Fibroblast of lung (primary cell): ENCODE data around the gene NOTCH2. TPM values are rescaled to one million over a fixed set of nuclear protein-coding genes. Genes with fewer than 3 reads are reported as not detected.

Source experiments
- DNase-seq, 2 donors: peaks; one replicate each; pipeline versions ENCODE4 v3.0.0 to v3.0.0-alpha.2; 2010; ENCODE audit warnings: low read depth in 2 of 2
- H2AFZ ChIP-seq: 2 replicates; pipeline ENCODE4 v1.5.1; 2012; ENCODE audit warnings: low read length, control low read depth, inconsistent platforms
- H3K27ac ChIP-seq: 2 replicates; pipeline ENCODE4 v1.5.1; 2011; ENCODE audit warnings: low read length, control low read depth; ENCODE audit not compliant: insufficient read depth
- H3K27me3 ChIP-seq: 2 replicates; pipeline ENCODE4 v1.5.1; 2011; ENCODE audit warnings: mild to moderate bottlenecking, low read length; ENCODE audit not compliant: control insufficient read depth, insufficient read depth
- H3K36me3 ChIP-seq: 2 replicates; pipeline ENCODE4 v1.5.1; 2011; ENCODE audit warnings: low read length; ENCODE audit not compliant: control insufficient read depth, insufficient read depth
- H3K4me1 ChIP-seq: 2 replicates; pipeline ENCODE4 v1.5.1; 2011; ENCODE audit warnings: low read length; ENCODE audit not compliant: control insufficient read depth, insufficient read depth; ENCODE audit errors: extremely low read depth
- H3K4me2 ChIP-seq: 2 replicates; pipeline ENCODE4 v1.5.1; 2011; ENCODE audit warnings: low read length, control low read depth; ENCODE audit not compliant: insufficient read depth; ENCODE audit errors: extremely low read depth
- H3K4me3 ChIP-seq, 4 experiments: fragments of 200-600 bp in 1 of 4; sonication (generic) in 1 of 4; replicated peaks in 1 of 4; 2 replicates each; pipeline ENCODE4 v1.5.1; 2011 to 2016; ENCODE audit warnings: low read length in 4 of 4, low read depth in 3 of 4, mild to moderate bottlenecking in 3 of 4, control low read depth in 2 of 4, inconsistent platforms in 1 of 4, mixed read lengths in 1 of 4; ENCODE audit not compliant: insufficient read depth in 1 of 4; ENCODE audit errors: control extremely low read depth in 1 of 4
- H3K79me2 ChIP-seq: 2 replicates; pipeline ENCODE4 v1.5.1; 2012; ENCODE audit warnings: mild to moderate bottlenecking, low read length, inconsistent platforms; ENCODE audit not compliant: control insufficient read depth, insufficient read depth
- H3K9ac ChIP-seq: 2 replicates; pipeline ENCODE4 v1.5.1; 2011; ENCODE audit warnings: mild to moderate bottlenecking, low read length, control low read depth; ENCODE audit not compliant: insufficient read depth
- H3K9me3 ChIP-seq: 2 replicates; pipeline ENCODE4 v1.5.1; 2012; ENCODE audit warnings: low read depth, low read length; ENCODE audit not compliant: control insufficient read depth, insufficient read depth
- H4K20me1 ChIP-seq: 2 replicates; pipeline ENCODE4 v1.5.1; 2011; ENCODE audit warnings: low read length; ENCODE audit not compliant: control insufficient read depth, insufficient read depth; ENCODE audit errors: extremely low read depth
- EZH2 ChIP-seq: IDR thresholded peaks from 2 replicates; pipeline ENCODE4 v1.5.1; 2012; ENCODE audit warnings: low read length, control low read depth, mild to moderate bottlenecking; ENCODE audit errors: missing control alignments
- polyA plus RNA-seq, 2 donors: library from polyadenylated mRNA; depleted of rRNA in 1 of 2; stranded (reverse) in 1 of 2; unstranded in 1 of 2; fragments of >200 nt; gene quantifications; 2 replicates each; pipeline ENCODE4 v1.2.1, GENCODE V29; 2011 to 2012; ENCODE audit warnings: missing spikeins in 1 of 2
- total RNA-seq: library from RNA; depleted of rRNA; stranded (reverse); fragments of >200 nt; gene quantifications from 2 replicates; pipeline ENCODE4 v1.2.1, GENCODE V29; 2014
- TF ChIP-seq, protein P1 (sequence below), 2 donors: IDR thresholded peaks in 1 of 2; conservative IDR thresholded peaks in 1 of 2; 1 replicate in 1 of 2; 2 replicates in 1 of 2; pipeline ENCODE4 v1.5.1; 2011 to 2012; ENCODE audit warnings: low read length in 2 of 2, control low read depth in 1 of 2, inconsistent platforms in 1 of 2, low read depth in 1 of 2, mild to moderate bottlenecking in 1 of 2

The NOTCH2 gene
- total and polyA plus RNA-seq, 2 donors (not counting 1 experiment from before 2014, with no cell fraction given), result 86.3 to 204 TPM

DNA sequence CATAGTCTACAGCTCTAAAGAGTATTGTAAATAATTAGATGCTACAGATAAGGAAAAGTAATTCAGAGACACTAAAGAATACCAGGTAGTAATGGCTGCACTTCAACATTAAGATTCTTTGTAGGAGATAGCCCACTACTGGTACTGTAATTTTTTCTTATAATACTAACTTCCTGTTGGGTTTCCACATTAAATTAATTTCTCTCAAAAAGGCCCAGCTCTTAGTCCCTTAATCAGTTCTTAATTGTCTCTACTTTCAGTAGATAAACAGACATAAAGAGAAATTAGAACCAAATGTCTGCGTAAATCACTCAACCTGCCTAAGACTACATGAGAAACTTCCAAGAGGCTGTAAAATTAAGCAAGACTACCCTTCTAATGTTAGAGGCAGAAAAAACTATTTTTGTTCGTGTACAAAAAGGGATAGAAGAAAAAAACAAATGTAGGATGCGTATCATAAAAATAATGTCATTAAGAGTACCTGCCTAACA lies 83.4 kb downstream of the NOTCH2 start:
- Histone ChIP-seq H3K4me2 (no peak overlapping the region), H2AFZ (no peak overlapping the region), H3K9me3 (no peaks in the 10 kb centered on the region), H3K27me3 (no peaks in the 10 kb centered on the region), H3K36me3 (peaks cover 1% of the 10 kb centered on the region), H4K20me1 (no peaks in the 10 kb centered on the region), H3K4me3 (no peak overlapping the region), H3K27ac (no peak overlapping the region), H3K9ac (no peak overlapping the region), H3K4me1 (peaks cover 21% of the 10 kb centered on the region), H3K79me2 (peaks cover 39% of the 10 kb centered on the region)
- DNase-seq, result no peak
- no peak for TF ChIP-seq EZH2
- TF ChIP-seq, protein P1, sequence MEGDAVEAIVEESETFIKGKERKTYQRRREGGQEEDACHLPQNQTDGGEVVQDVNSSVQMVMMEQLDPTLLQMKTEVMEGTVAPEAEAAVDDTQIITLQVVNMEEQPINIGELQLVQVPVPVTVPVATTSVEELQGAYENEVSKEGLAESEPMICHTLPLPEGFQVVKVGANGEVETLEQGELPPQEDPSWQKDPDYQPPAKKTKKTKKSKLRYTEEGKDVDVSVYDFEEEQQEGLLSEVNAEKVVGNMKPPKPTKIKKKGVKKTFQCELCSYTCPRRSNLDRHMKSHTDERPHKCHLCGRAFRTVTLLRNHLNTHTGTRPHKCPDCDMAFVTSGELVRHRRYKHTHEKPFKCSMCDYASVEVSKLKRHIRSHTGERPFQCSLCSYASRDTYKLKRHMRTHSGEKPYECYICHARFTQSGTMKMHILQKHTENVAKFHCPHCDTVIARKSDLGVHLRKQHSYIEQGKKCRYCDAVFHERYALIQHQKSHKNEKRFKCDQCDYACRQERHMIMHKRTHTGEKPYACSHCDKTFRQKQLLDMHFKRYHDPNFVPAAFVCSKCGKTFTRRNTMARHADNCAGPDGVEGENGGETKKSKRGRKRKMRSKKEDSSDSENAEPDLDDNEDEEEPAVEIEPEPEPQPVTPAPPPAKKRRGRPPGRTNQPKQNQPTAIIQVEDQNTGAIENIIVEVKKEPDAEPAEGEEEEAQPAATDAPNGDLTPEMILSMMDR (conservative IDR thresholded peaks at IDR 0.05 in 1 of 2, IDR thresholded peaks at IDR 0.05 in 1 of 2; ENCODE audit: low read depth in 1 of 2, low read length in 2 of 2), result no peak

DNA sequence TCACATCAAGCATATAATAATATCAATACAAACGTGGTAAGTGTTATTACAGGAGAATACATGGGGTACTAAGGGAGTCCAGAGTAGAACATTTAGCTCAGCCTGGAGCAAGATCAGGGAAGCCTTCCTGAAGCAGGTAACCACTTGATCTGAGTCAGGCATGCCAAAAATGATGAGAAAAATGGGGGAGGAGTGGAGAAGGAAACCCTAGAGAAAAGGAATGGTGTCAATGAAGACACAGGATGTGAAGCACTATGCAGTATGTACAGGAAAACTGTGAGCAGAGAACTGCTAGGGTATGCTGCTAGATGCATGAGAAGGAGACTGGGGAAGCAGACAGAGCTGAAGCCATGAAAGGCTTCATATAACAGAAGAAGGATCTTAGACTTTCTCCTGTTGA lies 84.7 kb downstream of the NOTCH2 start:
- H4K20me1 ChIP-seq, result no peaks in the 10 kb centered on the region
- H2AFZ ChIP-seq, result no peak overlapping the region
- H3K9ac ChIP-seq, result no peak overlapping the region
- no peak overlapping the region for H3K4me3 ChIP-seq
- H3K9me3 ChIP-seq, result no peaks in the 10 kb centered on the region
- DNase-seq, result no peak
- no peak overlapping the region for H3K27ac ChIP-seq
- H3K79me2 ChIP-seq, result peaks cover 41% of the 10 kb centered on the region
- H3K4me2 ChIP-seq, result no peak overlapping the region
- TF ChIP-seq EZH2, result no peak
- TF ChIP-seq, protein P1 (conservative IDR thresholded peaks at IDR 0.05 in 1 of 2, IDR thresholded peaks at IDR 0.05 in 1 of 2; ENCODE audit: low read depth in 1 of 2, low read length in 2 of 2), result no peak
- peaks cover 21% of the 10 kb centered on the region for H3K4me1 ChIP-seq
- no peaks in the 10 kb centered on the region for H3K27me3 ChIP-seq
- H3K36me3 ChIP-seq, result peaks cover 1% of the 10 kb centered on the region

DNA sequence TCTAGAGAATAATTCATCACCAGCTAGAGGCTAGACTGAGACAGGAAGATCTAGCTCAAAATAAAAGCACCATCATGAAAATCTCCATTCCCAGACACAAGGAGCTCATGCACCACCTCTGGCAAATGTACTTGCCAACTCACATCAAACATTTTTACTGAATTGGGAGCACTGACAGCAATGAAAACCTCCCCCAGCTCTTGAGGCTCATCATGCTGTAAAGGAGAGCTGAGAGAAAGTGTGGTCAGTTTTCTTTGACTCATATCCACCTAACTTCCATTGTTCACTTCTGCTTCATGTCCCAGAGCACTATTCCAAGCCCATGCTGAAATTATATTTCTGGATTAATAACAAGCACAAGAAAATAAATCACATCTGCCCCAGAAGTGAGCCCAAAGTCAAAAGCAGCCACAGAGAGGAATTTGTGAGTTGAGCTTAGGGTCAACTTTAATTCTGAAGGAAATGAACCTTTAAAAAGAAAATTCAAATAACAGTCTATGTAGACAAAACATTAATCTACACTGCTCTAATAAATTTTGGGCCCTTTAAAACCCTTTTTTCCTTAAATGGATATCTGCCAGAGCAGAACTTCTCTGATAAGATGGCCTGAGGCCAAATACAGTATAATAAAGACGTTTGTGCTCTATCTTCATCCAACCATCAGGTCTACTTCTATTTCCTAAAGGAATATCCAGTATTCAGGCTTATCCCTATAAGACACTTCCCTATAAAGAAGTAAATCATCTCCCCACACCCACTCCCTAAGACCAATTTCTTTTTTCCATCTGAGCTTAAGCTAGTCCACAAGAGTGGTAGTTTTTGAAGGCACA lies 87.3 kb downstream of the NOTCH2 start:
- Histone ChIP-seq H2AFZ (no peak overlapping the region), H3K36me3 (peaks cover 1% of the 10 kb centered on the region), H3K4me1 (peaks cover 8% of the 10 kb centered on the region), H3K4me3 (no peak overlapping the region), H3K9ac (no peak overlapping the region), H3K79me2 (peaks cover 39% of the 10 kb centered on the region), H3K4me2 (no peak overlapping the region), H3K27me3 (no peaks in the 10 kb centered on the region), H3K27ac (no peak overlapping the region), H3K9me3 (no peaks in the 10 kb centered on the region), H4K20me1 (no peaks in the 10 kb centered on the region)
- peak in 1 of 2 donors; percentile 91 for DNase-seq
- TF ChIP-seq EZH2, result no peak
- TF ChIP-seq, protein P1 (conservative IDR thresholded peaks at IDR 0.05 in 1 of 2, IDR thresholded peaks at IDR 0.05 in 1 of 2; ENCODE audit: low read depth in 1 of 2, low read length in 2 of 2), result no peak
